Upper lobe of right lung (tissue), 1 donor: Measurements from ENCODE around the gene AK8. TPM values are rescaled to one million over a fixed set of nuclear protein-coding genes. Genes with fewer than 3 reads are reported as not detected.

Source experiments
- ATAC-seq: fragments of 200-7000 bp; cut with Tn5 transposase; one replicate; pipeline ENCODE4 v1.9.1; 2020; ENCODE audit warnings: mild to moderate bottlenecking, moderate library complexity
- DNase-seq: peaks from one replicate; pipeline ENCODE4 v3.0.0-alpha.2; 2020
- H3K27ac ChIP-seq: fragments of 200-600 bp; one replicate; pipeline ENCODE4 v1.8.0; 2022
- H3K27me3 ChIP-seq: fragments of 200-600 bp; one replicate; pipeline ENCODE4 v1.8.0; 2022; ENCODE audit warnings: mild to moderate bottlenecking
- H3K36me3 ChIP-seq: fragments of 200-600 bp; one replicate; pipeline ENCODE4 v1.8.0; 2022
- H3K4me1 ChIP-seq: fragments of 200-600 bp; one replicate; pipeline ENCODE4 v1.8.0; 2022
- H3K4me3 ChIP-seq: fragments of 200-600 bp; one replicate; pipeline ENCODE4 v1.8.0; 2022; ENCODE audit warnings: mild to moderate bottlenecking
- H3K9me3 ChIP-seq: fragments of 200-600 bp; one replicate; pipeline ENCODE4 v1.8.0; 2022
- CTCF ChIP-seq: fragments of 200-600 bp; IDR thresholded peaks from one replicate; pipeline ENCODE4 v1.8.0; 2022; ENCODE audit warnings: antibody characterized with exemption
- intact Hi-C: fragments of 100-400 bp; cut with DNase I; formaldehyde crosslinking; loops from one replicate; pipeline ENCODE4 v1.11.0; 2022
- total RNA-seq: library from RNA; stranded (reverse); fragmentation: NEBNext Ultra II Directional; extraction: Animal tissue kit (Norgen Biotek cat#: 25700); gene quantifications from one replicate; pipeline ENCODE4 v1.2.1, GENCODE V29; 2021
- donor health status: DM: no; HTN: yes; CAD: no; lungs with severe emphysema.

The AK8 gene
- total RNA-seq, 1 donor from 2014 or later = 0.55 TPM

DNA sequence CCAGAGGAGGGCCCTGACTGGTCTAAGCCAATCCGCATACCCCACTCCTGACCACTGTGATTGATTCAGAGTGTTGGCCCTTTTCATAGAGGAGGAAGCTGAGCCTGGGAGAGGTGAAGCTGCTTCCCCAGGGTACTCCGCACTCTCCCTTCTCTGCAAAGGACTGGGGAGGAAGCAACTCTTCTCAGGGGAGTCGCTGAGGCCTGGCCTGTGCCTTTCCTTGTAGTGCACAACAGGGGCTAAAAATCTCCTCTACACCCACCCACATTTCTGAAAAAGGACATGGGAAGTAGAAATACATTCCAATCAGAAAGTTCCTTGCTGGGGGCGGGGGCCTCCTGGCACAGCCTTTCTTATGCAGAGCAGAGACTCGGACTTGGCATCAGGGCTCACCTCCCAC, 22.2 kb downstream of the AK8 start:
- TF ChIP-seq CTCF = no peak
- peaks cover 4% of the 10 kb centered on the region for H3K4me1 ChIP-seq
- ATAC-seq (no peak), DNase-seq (no peak)
- H3K4me3 ChIP-seq = no peak overlapping the region
- no peaks in the 10 kb centered on the region for H3K27me3 ChIP-seq
- no peaks in the 10 kb centered on the region for H3K9me3 ChIP-seq
- intact Hi-C loops = no loop called here
- H3K36me3 ChIP-seq = no peaks in the 10 kb centered on the region
- H3K27ac ChIP-seq = no peak overlapping the region

- no peak overlapping the region for H3K4me3 ChIP-seq
- no peaks in the 10 kb centered on the region for H3K27me3 ChIP-seq
- H3K9me3 ChIP-seq = no peaks in the 10 kb centered on the region
- intact Hi-C loops = no loop called here
- H3K36me3 ChIP-seq = no peaks in the 10 kb centered on the region
- H3K27ac ChIP-seq = no peak overlapping the region
- DNase-seq (no peak), ATAC-seq (no peak)
- no peak for TF ChIP-seq CTCF
- H3K4me1 ChIP-seq = peaks cover 4% of the 10 kb centered on the region
These were observed 23.3 kb downstream of the AK8 start for GRCh38 chr9:132854832-132855231.

GRCh38 chr9:132853482-132853881, 24.6 kb downstream of the AK8 start:
- Histone ChIP-seq H3K36me3 (no peaks in the 10 kb centered on the region), H3K9me3 (no peaks in the 10 kb centered on the region), H3K27me3 (no peaks in the 10 kb centered on the region), H3K4me1 (peaks cover 4% of the 10 kb centered on the region), H3K4me3 (no peak overlapping the region), H3K27ac (no peak overlapping the region)
- intact Hi-C loops = no loop called here
- no peak for TF ChIP-seq CTCF
- ATAC-seq (no peak), DNase-seq (no peak)

DNA sequence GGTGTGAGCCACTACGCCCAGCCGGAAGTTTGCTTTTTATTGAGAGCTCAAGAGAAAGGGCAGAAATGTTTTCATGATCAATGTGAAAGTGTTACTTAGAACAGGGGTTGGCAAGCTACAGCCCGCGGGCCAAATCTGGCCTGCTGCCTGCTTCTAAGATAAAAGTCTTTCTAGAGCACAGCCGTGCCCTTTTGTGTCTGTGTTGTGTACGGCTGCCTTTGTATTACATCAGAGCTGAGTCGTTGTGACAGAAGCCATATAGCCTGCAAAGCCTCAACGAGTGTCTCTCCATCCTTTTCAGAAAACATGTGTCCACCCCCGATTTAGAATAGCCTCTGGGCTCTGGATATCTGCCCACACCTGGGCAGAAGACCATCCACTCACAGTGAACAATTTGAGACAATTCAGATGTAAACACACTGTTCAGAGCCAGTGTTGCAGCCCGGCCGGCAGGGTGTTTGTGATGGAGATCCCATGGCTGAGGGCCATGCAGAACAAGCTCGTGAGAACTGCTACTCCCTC, 28.8 kb downstream of the AK8 start:
- no peaks in the 10 kb centered on the region for H3K27me3 ChIP-seq
- H3K4me3 ChIP-seq = no peak overlapping the region
- no peak for TF ChIP-seq CTCF
- intact Hi-C loops = no loop called here
- no peak overlapping the region for H3K27ac ChIP-seq
- DNase-seq (no peak), ATAC-seq (peak; percentile 44)
- H3K4me1 ChIP-seq = no peaks in the 10 kb centered on the region
- H3K9me3 ChIP-seq = no peaks in the 10 kb centered on the region
- no peaks in the 10 kb centered on the region for H3K36me3 ChIP-seq

DNA sequence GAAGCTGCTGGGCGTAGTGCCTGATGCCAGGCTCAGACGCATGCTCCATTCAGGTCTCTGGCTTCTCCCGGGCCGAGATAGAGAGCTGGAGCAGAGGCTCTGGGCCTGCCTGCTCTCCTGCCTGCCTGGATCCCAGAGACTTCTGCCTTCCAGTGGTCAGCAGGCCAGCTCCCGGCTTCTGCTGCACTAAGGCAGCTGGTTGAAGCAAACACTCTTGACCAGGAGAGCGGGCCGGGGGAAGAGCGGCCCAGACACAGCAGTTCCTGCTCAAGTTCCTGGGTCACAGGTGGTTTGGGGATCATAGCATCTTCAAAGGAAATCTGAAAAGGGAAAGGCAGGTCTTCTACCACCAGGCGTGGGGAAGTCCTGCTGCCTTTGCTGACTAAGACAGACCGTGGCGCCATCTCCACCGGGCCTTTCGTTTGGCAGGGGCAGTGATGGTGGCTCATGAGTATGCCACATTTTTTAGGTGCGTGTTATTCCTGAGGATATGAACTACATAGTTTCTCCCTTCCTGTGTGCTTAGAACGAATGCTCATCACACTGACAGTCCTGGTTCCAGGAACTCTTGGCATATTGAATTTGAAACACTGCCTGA, 31.1 kb downstream of the AK8 start:
- no peak overlapping the region for H3K27ac ChIP-seq
- no peaks in the 10 kb centered on the region for H3K36me3 ChIP-seq
- intact Hi-C loops = no loop called here
- H3K4me1 ChIP-seq = no peaks in the 10 kb centered on the region
- no peak for ATAC-seq
- no peak for DNase-seq
- no peak for TF ChIP-seq CTCF
- H3K4me3 ChIP-seq = no peak overlapping the region
- H3K27me3 ChIP-seq = no peaks in the 10 kb centered on the region
- no peaks in the 10 kb centered on the region for H3K9me3 ChIP-seq
